Uterus (tissue), 2 donors: ENCODE data around the gene EFNB1.

Source experiments
- POLR2A ChIP-seq, 2 donors: fragments of 450-650 bp; IDR thresholded peaks; one replicate each; pipeline ENCODE4 v1.6.1; 2016; ENCODE audit warnings: antibody characterized with exemption in 2 of 2, mild to moderate bottlenecking in 1 of 2, moderate library complexity in 1 of 2
- TF ChIP-seq, protein P1 (sequence below), 4 experiments: fragments of 200-600 bp in 2 of 4; fragments of 450-650 bp in 2 of 4; sonication (generic) in 2 of 4; IDR thresholded peaks; one replicate each; pipeline ENCODE4 v1.5.1; 2016 to 2019; ENCODE audit warnings: antibody characterized with exemption in 4 of 4, mild to moderate bottlenecking in 2 of 4, moderate library complexity in 1 of 4

DNA sequence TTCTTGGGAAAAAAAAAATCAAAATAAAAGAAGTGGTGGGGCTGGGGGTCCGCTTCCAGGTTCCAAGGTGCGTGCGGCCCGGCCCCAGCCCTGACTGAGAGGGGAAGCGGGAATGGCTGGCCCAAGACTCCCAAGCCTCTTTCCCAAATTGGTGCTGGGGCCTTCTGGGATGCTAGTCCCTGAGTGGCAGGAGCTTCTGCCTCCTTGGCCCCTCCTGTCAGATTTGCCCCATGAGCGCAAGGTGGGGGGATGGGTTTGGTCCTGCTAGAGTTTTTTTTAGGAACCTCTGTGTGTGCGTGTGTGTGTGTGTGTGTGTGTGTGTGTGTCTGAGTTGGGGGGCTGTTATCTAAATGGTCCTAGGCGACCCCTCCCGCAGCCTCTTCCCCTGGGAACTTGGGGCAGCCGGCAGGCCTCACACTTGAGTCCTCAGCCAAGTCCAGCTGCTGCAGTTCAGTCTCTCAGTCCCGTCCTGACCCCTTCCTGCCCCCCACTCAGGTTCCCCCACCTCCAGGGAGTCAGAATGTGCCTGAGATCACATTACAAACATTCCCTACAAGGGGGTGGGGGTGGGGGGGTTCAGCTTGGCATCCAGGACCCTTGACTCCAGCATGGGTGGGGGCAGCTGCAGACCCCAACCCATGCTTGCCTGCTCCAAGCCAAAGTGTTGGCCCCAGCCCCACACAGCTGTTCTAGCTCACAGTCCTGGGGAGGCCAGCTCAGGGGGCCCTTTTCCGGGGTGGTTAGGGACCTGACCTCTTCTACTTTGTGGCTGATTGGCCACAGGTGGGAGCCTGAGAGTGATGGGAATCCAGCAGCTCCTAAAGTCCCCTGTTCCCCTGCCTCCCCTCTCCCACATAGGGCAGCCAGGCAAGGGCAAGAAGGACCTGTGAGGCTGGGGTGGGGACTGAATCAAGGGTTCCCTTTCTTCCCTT lies 4.0 kb downstream of the EFNB1 start:
- TF ChIP-seq, protein P1, sequence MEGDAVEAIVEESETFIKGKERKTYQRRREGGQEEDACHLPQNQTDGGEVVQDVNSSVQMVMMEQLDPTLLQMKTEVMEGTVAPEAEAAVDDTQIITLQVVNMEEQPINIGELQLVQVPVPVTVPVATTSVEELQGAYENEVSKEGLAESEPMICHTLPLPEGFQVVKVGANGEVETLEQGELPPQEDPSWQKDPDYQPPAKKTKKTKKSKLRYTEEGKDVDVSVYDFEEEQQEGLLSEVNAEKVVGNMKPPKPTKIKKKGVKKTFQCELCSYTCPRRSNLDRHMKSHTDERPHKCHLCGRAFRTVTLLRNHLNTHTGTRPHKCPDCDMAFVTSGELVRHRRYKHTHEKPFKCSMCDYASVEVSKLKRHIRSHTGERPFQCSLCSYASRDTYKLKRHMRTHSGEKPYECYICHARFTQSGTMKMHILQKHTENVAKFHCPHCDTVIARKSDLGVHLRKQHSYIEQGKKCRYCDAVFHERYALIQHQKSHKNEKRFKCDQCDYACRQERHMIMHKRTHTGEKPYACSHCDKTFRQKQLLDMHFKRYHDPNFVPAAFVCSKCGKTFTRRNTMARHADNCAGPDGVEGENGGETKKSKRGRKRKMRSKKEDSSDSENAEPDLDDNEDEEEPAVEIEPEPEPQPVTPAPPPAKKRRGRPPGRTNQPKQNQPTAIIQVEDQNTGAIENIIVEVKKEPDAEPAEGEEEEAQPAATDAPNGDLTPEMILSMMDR (IDR thresholded peaks at IDR 0.05), result no peak
- TF ChIP-seq POLR2A (IDR thresholded peaks at IDR 0.05), result no peak
